Activated B cell treated with CpG ODN at 0.5 μM for 24 hours (primary cell): Measurements from ENCODE around the gene LPGAT1. TPM values are rescaled to one million over a fixed set of nuclear protein-coding genes. Genes with fewer than 3 reads are reported as not detected.

Experiments used
- ATAC-seq: fragments of 200-7000 bp; cut with Tn5 transposase; one replicate; pipeline ENCODE4 v1.10.0; 2021; ENCODE audit warnings: low read depth, mild to moderate bottlenecking, moderate library complexity
- CTCF ChIA-PET: fragments of 350-600 bp; sonication (Branson Sonifier 250); formaldehyde crosslinking; loops from one replicate; lab custom pipeline; 2021; ENCODE audit warnings: antibody characterized with exemption; lab: Charles Lee
- POLR2A ChIA-PET: fragments of 350-600 bp; sonication (Branson Sonifier 250); formaldehyde crosslinking; loops from one replicate; lab custom pipeline; 2021; ENCODE audit warnings: antibody characterized with exemption; lab: Charles Lee
- DNase-seq: peaks from one replicate; pipeline ENCODE4 v3.0.0; 2022
- H3K27ac Mint-ChIP-seq: one replicate; pipeline ENCODE4 v1.8.0; 2020; ENCODE audit warnings: mixed read lengths
- H3K27me3 Mint-ChIP-seq: one replicate; pipeline ENCODE4 v1.8.0; 2021; ENCODE audit warnings: mixed read lengths
- H3K36me3 Mint-ChIP-seq: one replicate; pipeline ENCODE4 v1.8.0; 2021; ENCODE audit warnings: low read depth, mixed read lengths
- H3K4me1 Mint-ChIP-seq: one replicate; pipeline ENCODE4 v1.8.0; 2021; ENCODE audit warnings: mixed read lengths
- H3K4me3 Mint-ChIP-seq: one replicate; pipeline ENCODE4 v1.8.0; 2020; ENCODE audit warnings: mild to moderate bottlenecking, mixed read lengths
- H3K9me3 Mint-ChIP-seq: one replicate; pipeline ENCODE4 v1.8.0; 2020; ENCODE audit warnings: mixed read lengths
- CTCF ChIP-seq: fragments of 200-600 bp; IDR thresholded peaks from one replicate; pipeline ENCODE4 v1.8.0; 2022; ENCODE audit warnings: antibody characterized with exemption, mild to moderate bottlenecking
- intact Hi-C: fragments of 100-400 bp; cut with micrococcal nuclease; formaldehyde crosslinking; loops from one replicate; pipeline ENCODE4 v1.15.1; 2024
- total RNA-seq: library from RNA; stranded (reverse); gene quantifications from 2 replicates; pipeline ENCODE4 v1.2.3, GENCODE V29; 2022

Gene LPGAT1
- total RNA-seq, 1 donor from 2014 or later: 43.6 TPM

GRCh38 chr1:211742889-211743529, 87.6 kb downstream of the LPGAT1 start:
- peaks cover 18% of the 10 kb centered on the region for H3K4me1 Mint-ChIP-seq
- ATAC-seq (no peak), DNase-seq (no peak)
- H3K4me3 Mint-ChIP-seq: no peak overlapping the region
- intact Hi-C loops: no loop called here
- no peak overlapping the region for H3K27ac Mint-ChIP-seq
- H3K27me3 Mint-ChIP-seq: no peaks in the 10 kb centered on the region
- ChIA-PET POLR2A (no interaction called here), CTCF (no interaction called here)
- TF ChIP-seq CTCF: no peak
- no peaks in the 10 kb centered on the region for H3K9me3 Mint-ChIP-seq
- H3K36me3 Mint-ChIP-seq: peaks cover 18% of the 10 kb centered on the region

GRCh38 chr1:211742272-211742671, 88.3 kb downstream of the LPGAT1 start:
- no peak for TF ChIP-seq CTCF
- no peaks in the 10 kb centered on the region for H3K27me3 Mint-ChIP-seq
- intact Hi-C loops: no loop called here
- peaks cover 18% of the 10 kb centered on the region for H3K4me1 Mint-ChIP-seq
- H3K36me3 Mint-ChIP-seq: peaks cover 11% of the 10 kb centered on the region
- ATAC-seq (no peak), DNase-seq (no peak)
- H3K4me3 Mint-ChIP-seq: no peak overlapping the region
- POLR2A ChIA-PET: no interaction called here
- CTCF ChIA-PET: no interaction called here
- no peak overlapping the region for H3K27ac Mint-ChIP-seq
- no peaks in the 10 kb centered on the region for H3K9me3 Mint-ChIP-seq

DNA sequence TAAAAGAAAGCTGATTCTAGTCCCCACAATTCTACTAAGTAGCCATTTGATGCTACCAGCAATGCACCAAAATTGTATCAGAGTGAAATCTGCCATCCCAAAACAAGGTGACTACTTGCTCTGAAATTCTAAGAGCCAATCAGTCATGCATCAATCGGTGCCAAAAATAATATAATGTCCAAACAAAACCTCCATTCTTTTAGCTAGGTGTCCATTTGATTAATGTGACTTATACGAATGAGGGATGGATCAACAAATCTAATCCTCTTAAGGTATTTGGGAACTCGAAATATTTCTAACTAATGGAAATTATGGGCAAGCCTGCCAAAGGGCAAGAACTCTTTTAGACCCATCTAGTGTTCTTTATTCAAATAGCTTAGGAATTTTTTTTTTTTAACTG, 88.8 kb downstream of the LPGAT1 start:
- POLR2A ChIA-PET: no interaction called here

GRCh38 chr1:211741116-211741515, 89.4 kb downstream of the LPGAT1 start:
- ATAC-seq: no peak
- intact Hi-C loops: no loop called here

More for the DNA sequence above, 88.8 kb downstream of the LPGAT1 start:
- DNase-seq: no peak
- CTCF ChIA-PET: no interaction called here
- Mint-ChIP-seq H3K9me3 (no peaks in the 10 kb centered on the region), H3K27ac (no peak overlapping the region), H3K4me1 (peaks cover 18% of the 10 kb centered on the region), H3K4me3 (no peak overlapping the region), H3K27me3 (no peaks in the 10 kb centered on the region), H3K36me3 (peaks cover 7% of the 10 kb centered on the region)
- intact Hi-C loops: no loop called here
- no peak for TF ChIP-seq CTCF
- no peak for ATAC-seq

More at GRCh38 chr1:211741116-211741515, 89.4 kb downstream of the LPGAT1 start:
- no peaks in the 10 kb centered on the region for H3K27me3 Mint-ChIP-seq
- no peaks in the 10 kb centered on the region for H3K9me3 Mint-ChIP-seq
- H3K4me3 Mint-ChIP-seq: no peak overlapping the region
- no peak overlapping the region for H3K27ac Mint-ChIP-seq
- H3K4me1 Mint-ChIP-seq: peaks cover 18% of the 10 kb centered on the region
- ChIA-PET POLR2A (no interaction called here), CTCF (no interaction called here)
- DNase-seq: no peak
- H3K36me3 Mint-ChIP-seq: peaks cover 2% of the 10 kb centered on the region
- no peak for TF ChIP-seq CTCF
